SK-N-SH (cell line): ENCODE data around the gene NCKAP5L. TPM values are rescaled to one million over a fixed set of nuclear protein-coding genes. Genes with fewer than 3 reads are reported as not detected.
A peak's percentile ranks its signal among the peaks of the same experiment; 100 is the strongest.

Source experiments
- CTCF ChIA-PET: fragments of 300-600, 350-600 bp; formaldehyde crosslinking; extraction: SDS; loops from one replicate; lab custom pipeline; 2021; lab: Yijun Ruan, JAX
- POLR2A ChIA-PET: fragments of 350-600 bp; sonication (Branson Sonifier 250); formaldehyde crosslinking; extraction: SDS; loops from one replicate; lab custom pipeline; 2020; ENCODE audit warnings: antibody characterized with exemption, inconsistent platforms; lab: Yijun Ruan, JAX
- DNase-seq: peaks from one replicate; pipeline ENCODE4 v3.0.0; 2012
- H2AFZ ChIP-seq: fragments of 200-600 bp; sonication (generic); 2 replicates; pipeline ENCODE4 v1.8.1; 2016; ENCODE audit warnings: antibody characterized with exemption, mild to moderate bottlenecking, low read depth
- H3F3A ChIP-seq: fragments of 200-600 bp; sonication (generic); replicated peaks from 2 replicates; pipeline ENCODE3; 2016; ENCODE audit warnings: antibody characterized with exemption, mild to moderate bottlenecking; ENCODE audit not compliant: insufficient read depth
- H3K27ac ChIP-seq, 2 experiments: fragments of 200-500 bp in 1 of 2; fragments of 200-600 bp in 1 of 2; sonication (Bioruptor generic) in 1 of 2; sonication (generic), shearing (Covaris generic) in 1 of 2; 2 replicates each; pipeline versions ENCODE4 v1.5.1 to v1.6.1; 2014 to 2016; ENCODE audit warnings: low read depth in 2 of 2, inconsistent platforms in 1 of 2, low read length in 1 of 2, mild to moderate bottlenecking in 1 of 2, mixed read lengths in 1 of 2
- H3K27me3 ChIP-seq: fragments of 200-600 bp; sonication (generic), shearing (Covaris generic); 2 replicates; pipeline ENCODE4 v1.6.1; 2016; ENCODE audit warnings: mixed run types; ENCODE audit not compliant: insufficient read depth
- H3K36me3 ChIP-seq, 2 experiments: fragments of 200-500 bp in 1 of 2; fragments of 200-600 bp in 1 of 2; sonication (Bioruptor generic) in 1 of 2; sonication (generic) in 1 of 2; replicated peaks in 1 of 2; 2 replicates each; pipeline versions ENCODE3 to v1.5.1; 2014 to 2016; ENCODE audit warnings: low read length in 1 of 2, mild to moderate bottlenecking in 1 of 2; ENCODE audit not compliant: insufficient read depth in 2 of 2, control insufficient read depth in 1 of 2
- H3K4me1 ChIP-seq, 2 experiments: fragments of 200-500 bp in 1 of 2; fragments of 200-600 bp in 1 of 2; sonication (Bioruptor generic) in 1 of 2; sonication (generic), shearing (Covaris generic) in 1 of 2; 2 replicates each; pipeline versions ENCODE4 v1.5.1 to v1.6.1; 2014 to 2016; ENCODE audit warnings: low read depth in 1 of 2, low read length in 1 of 2, mixed run types in 1 of 2; ENCODE audit not compliant: insufficient read depth in 2 of 2, control insufficient read depth in 1 of 2
- H3K4me2 ChIP-seq: fragments of 200-600 bp; sonication (generic), shearing (Covaris generic); 2 replicates; pipeline ENCODE4 v1.6.1; 2017; ENCODE audit warnings: mixed run types
- H3K4me3 ChIP-seq, 2 experiments: fragments of 200-500 bp in 1 of 2; fragments of 200-600 bp in 1 of 2; sonication (Bioruptor generic) in 1 of 2; sonication (generic), shearing (Covaris generic) in 1 of 2; 2 replicates each; pipeline versions ENCODE4 v1.5.1 to v1.8.1; 2014 to 2016; ENCODE audit warnings: low read depth in 2 of 2, inconsistent platforms in 1 of 2, low read length in 1 of 2, mild to moderate bottlenecking in 1 of 2, mixed read lengths in 1 of 2, moderate library complexity in 1 of 2
- H3K79me2 ChIP-seq: fragments of 200-600 bp; sonication (generic); 2 replicates; pipeline ENCODE4 v1.8.1; 2017; ENCODE audit warnings: mild to moderate bottlenecking; ENCODE audit not compliant: insufficient read depth
- H3K9ac ChIP-seq: fragments of 200-600 bp; sonication (generic); 2 replicates; pipeline ENCODE4 v1.6.1; 2017; ENCODE audit warnings: mixed run types
- H3K9me2 ChIP-seq: fragments of 200-600 bp; sonication (generic); 2 replicates; pipeline ENCODE4 v1.6.1; 2017; ENCODE audit warnings: mixed run types
- H3K9me3 ChIP-seq: fragments of 200-600 bp; sonication (generic); 2 replicates; pipeline ENCODE4 v1.6.1; 2017; ENCODE audit warnings: mixed run types, mild to moderate bottlenecking, moderate library complexity
- H4K20me1 ChIP-seq: fragments of 200-600 bp; sonication (generic); 2 replicates; pipeline ENCODE4 v1.6.1; 2017; ENCODE audit warnings: mild to moderate bottlenecking, mixed run types; ENCODE audit not compliant: insufficient read depth
- GATA2 ChIP-seq: sonication (generic); formaldehyde crosslinking; IDR thresholded peaks from 2 replicates; pipeline ENCODE4 v1.5.0; 2020; ENCODE audit warnings: mild to moderate bottlenecking, missing genetic modification reagents
- RAD21 ChIP-seq: IDR thresholded peaks from 2 replicates; pipeline ENCODE4 v1.6.1; 2012; ENCODE audit warnings: mild to moderate bottlenecking, low read length
- RCOR1 ChIP-seq: fragments of 150-350 bp; IDR thresholded peaks from 2 replicates; pipeline ENCODE4 v1.6.1; 2017; ENCODE audit warnings: antibody characterized with exemption, low read length
- REST ChIP-seq: IDR thresholded peaks from 2 replicates; pipeline ENCODE4 v1.6.1; 2012; ENCODE audit warnings: mild to moderate bottlenecking, low read depth, low read length, moderate library complexity
- RFX5 ChIP-seq: IDR thresholded peaks from 2 replicates; pipeline ENCODE4 v1.6.1; 2012; ENCODE audit warnings: mild to moderate bottlenecking, improper control_type of control experiment, low read length
- SMC3 ChIP-seq: IDR thresholded peaks from 2 replicates; pipeline ENCODE4 v1.6.1; 2012; ENCODE audit warnings: low read depth, low read length, improper control_type of control experiment
- WGBS: methylation state at CpG from one replicate; pipeline ENCODE4 v1.1.6; 2017; ENCODE audit warnings: low lambda C conversion rate; 5-methylcytosine and 5-hydroxymethylcytosine counted together
- polyA plus RNA-seq, 3 experiments: library from polyadenylated mRNA; depleted of rRNA; stranded (reverse); fragments of >200 nt; gene quantifications; 2 replicates each; pipeline ENCODE4 v1.2.3, GENCODE V29; 2012
- TF ChIP-seq, protein P1 (sequence below): IDR thresholded peaks from 2 replicates; pipeline ENCODE4 v1.4.0; 2012; ENCODE audit warnings: low read depth
- TF ChIP-seq, protein P2 (sequence below): IDR thresholded peaks from 2 replicates; pipeline ENCODE4; 2012

Gene NCKAP5L
- polyA plus RNA-seq, 1 of the 3 experiments (the other 2 are of a cell fraction) = 8.9 TPM

DNA sequence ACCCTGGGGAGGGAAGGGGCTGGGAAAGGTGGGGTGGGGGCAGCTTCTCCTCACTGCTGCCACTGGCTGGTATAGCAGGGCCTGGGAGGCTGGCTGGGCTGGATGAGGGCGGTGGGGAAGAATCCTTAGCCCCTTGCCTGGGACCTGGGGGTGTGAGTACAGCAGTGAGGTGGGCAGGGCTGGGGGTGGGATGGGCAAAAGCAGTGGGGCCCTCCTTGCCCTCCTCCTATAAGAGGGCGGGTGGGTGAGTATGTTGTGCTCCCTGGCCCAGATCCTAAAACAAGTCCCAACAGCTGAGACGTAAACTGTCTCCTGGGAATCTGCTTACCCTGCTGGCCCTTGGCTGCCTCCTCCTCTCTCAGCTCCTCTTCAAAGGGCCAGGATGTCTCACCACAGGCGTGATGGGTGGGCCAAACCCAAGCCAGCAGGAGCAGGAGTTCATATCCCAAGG lies 2.2 kb downstream of the NCKAP5L start:
- Histone ChIP-seq H3K4me3 (no peak overlapping the region), H2AFZ (no peak overlapping the region), H3K79me2 (peaks cover 66% of the 10 kb centered on the region), H3K27me3 (no peaks in the 10 kb centered on the region), H3K9me2 (no peaks in the 10 kb centered on the region), H3K27ac (no peak overlapping the region), H3K36me3 (peaks cover 7 to 12% of the 10 kb centered on the region in 2 experiments), H3K4me1 (peaks cover 15 to 31% of the 10 kb centered on the region in 2 experiments; a peak in 3 of 4 replicates), H3K9me3 (no peaks in the 10 kb centered on the region), H3F3A (peaks cover 4% of the 10 kb centered on the region), H3K9ac (no peak overlapping the region), H3K4me2 (peak overlapping the region; percentile 99), H4K20me1 (peaks cover 56% of the 10 kb centered on the region)
- no peak for DNase-seq
- TF ChIP-seq RCOR1 = no peak
- TF ChIP-seq RAD21 = no peak
- TF ChIP-seq RFX5 = no peak
- TF ChIP-seq, protein P1, sequence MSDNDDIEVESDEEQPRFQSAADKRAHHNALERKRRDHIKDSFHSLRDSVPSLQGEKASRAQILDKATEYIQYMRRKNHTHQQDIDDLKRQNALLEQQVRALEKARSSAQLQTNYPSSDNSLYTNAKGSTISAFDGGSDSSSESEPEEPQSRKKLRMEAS = no peak
- no peak for TF ChIP-seq GATA2 (CRISPR knock-in tag)
- TF ChIP-seq SMC3 = no peak
- ChIA-PET POLR2A (interaction anchor here (0.6 to 2.6 kb wide), 3 partner anchors 9 to 1547 kb away, joined by 3 to 9 read pairs (median 4); no protein-coding TSS in a partner anchor), CTCF (interaction anchor here (0.6 to 7.5 kb wide), 3 partner anchors 13 to 85 kb away, joined by 3 to 51 read pairs (median 3); partner anchors contain the start of gene TMBIM6)
- WGBS = 92% methylated on average over 3 of the region's 4 CpGs

GRCh38 chr12:49825360-49825970 lies 2.7 kb downstream of the NCKAP5L start:
- no peak overlapping the region for H3K27ac ChIP-seq
- no peak for DNase-seq
- H2AFZ ChIP-seq = no peak overlapping the region
- no peak overlapping the region for H3K9ac ChIP-seq
- H3K9me3 ChIP-seq = no peaks in the 10 kb centered on the region
- peak overlapping the region; percentile 27; the same call in 1 of the 2 replicates for H3K4me2 ChIP-seq
- H3K79me2 ChIP-seq = peaks cover 71% of the 10 kb centered on the region
- WGBS = 100% methylated on average over 3 of the region's 5 CpGs
- peaks cover 15 to 31% of the 10 kb centered on the region in 2 experiments; a peak in 3 of 4 replicates for H3K4me1 ChIP-seq
- peaks cover 7 to 12% of the 10 kb centered on the region in 2 experiments for H3K36me3 ChIP-seq
- H4K20me1 ChIP-seq = peaks cover 61% of the 10 kb centered on the region
- ChIA-PET POLR2A (interaction anchor here (0.6 kb wide), 1 partner anchor 1548 kb away, joined by 4 read pairs; no protein-coding TSS in a partner anchor), CTCF (interaction anchor here (0.6 to 7.5 kb wide), 4 partner anchors 14 to 84 kb away, joined by 3 to 51 read pairs (median 4); partner anchors contain the start of gene TMBIM6)
- H3K4me3 ChIP-seq = peak overlapping the region in 1 of 2 experiments; percentile 17; a peak in 1 of 4 replicates
- no peak for TF ChIP-seq REST
- TF ChIP-seq, protein P2, sequence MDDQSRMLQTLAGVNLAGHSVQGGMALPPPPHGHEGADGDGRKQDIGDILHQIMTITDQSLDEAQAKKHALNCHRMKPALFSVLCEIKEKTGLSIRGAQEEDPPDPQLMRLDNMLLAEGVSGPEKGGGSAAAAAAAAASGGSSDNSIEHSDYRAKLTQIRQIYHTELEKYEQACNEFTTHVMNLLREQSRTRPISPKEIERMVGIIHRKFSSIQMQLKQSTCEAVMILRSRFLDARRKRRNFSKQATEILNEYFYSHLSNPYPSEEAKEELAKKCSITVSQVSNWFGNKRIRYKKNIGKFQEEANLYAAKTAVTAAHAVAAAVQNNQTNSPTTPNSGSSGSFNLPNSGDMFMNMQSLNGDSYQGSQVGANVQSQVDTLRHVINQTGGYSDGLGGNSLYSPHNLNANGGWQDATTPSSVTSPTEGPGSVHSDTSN = no peak
- H3F3A ChIP-seq = peaks cover 4% of the 10 kb centered on the region
- H3K27me3 ChIP-seq = no peaks in the 10 kb centered on the region
- no peaks in the 10 kb centered on the region for H3K9me2 ChIP-seq
